SK-N-SH (cell line): ENCODE measurements around the gene PSMC3IP.

Experiments used
- CTCF ChIP-seq: fragments of 200-600 bp; sonication (generic); IDR thresholded peaks from 2 replicates; pipeline ENCODE4 v1.6.1; 2017; ENCODE audit warnings: antibody characterized with exemption, mild to moderate bottlenecking, moderate library complexity
- JUND ChIP-seq: IDR thresholded peaks from 2 replicates; pipeline ENCODE4 v1.4.0; 2012
- MEF2A ChIP-seq: IDR thresholded peaks from 2 replicates; pipeline ENCODE4 v1.4.0; 2012; ENCODE audit warnings: low read depth, borderline replicate concordance
- PBX3 ChIP-seq: IDR thresholded peaks from 2 replicates; pipeline ENCODE4; 2012
- POLR2AphosphoS5 ChIP-seq: IDR thresholded peaks from 2 replicates; pipeline ENCODE4 v1.6.1; 2012; ENCODE audit warnings: low read depth, low read length
- RAD21 ChIP-seq: IDR thresholded peaks from 2 replicates; pipeline ENCODE4 v1.6.1; 2012; ENCODE audit warnings: mild to moderate bottlenecking, low read length
- REST ChIP-seq: IDR thresholded peaks from 2 replicates; pipeline ENCODE4 v1.6.1; 2012; ENCODE audit warnings: mild to moderate bottlenecking, low read depth, low read length, moderate library complexity
- TAF1 ChIP-seq: IDR thresholded peaks from 2 replicates; pipeline ENCODE4 v1.6.1; 2012; ENCODE audit warnings: low read depth, mild to moderate bottlenecking, low read length, moderate library complexity, borderline replicate concordance
- TEAD4 ChIP-seq: IDR thresholded peaks from 2 replicates; pipeline ENCODE4 v1.4.0; 2012; ENCODE audit warnings: mild to moderate bottlenecking, borderline replicate concordance; ENCODE audit not compliant: insufficient read depth
- USF2 ChIP-seq: fragments of 150-350 bp; IDR thresholded peaks from 2 replicates; pipeline ENCODE4 v1.6.1; 2017; ENCODE audit warnings: antibody characterized with exemption, low read length, low read depth, borderline replicate concordance
- YY1 ChIP-seq: IDR thresholded peaks from 2 replicates; pipeline ENCODE4 v1.4.0; 2012; ENCODE audit warnings: low read depth, mild to moderate bottlenecking

GRCh38 chr17:42565523-42566214 lies 11.9 kb downstream of the PSMC3IP start:
- TF ChIP-seq CTCF, result no peak
- no peak for TF ChIP-seq RAD21
- TF ChIP-seq YY1, result no peak
- no peak for TF ChIP-seq JUND
- no peak for TF ChIP-seq TAF1
- no peak for TF ChIP-seq PBX3
- TF ChIP-seq POLR2AphosphoS5, result no peak
- no peak for TF ChIP-seq USF2
- no peak for TF ChIP-seq REST
- no peak for TF ChIP-seq MEF2A
- TF ChIP-seq TEAD4, result no peak
